ENCODE measurements around the gene ZPR1.

DNA sequence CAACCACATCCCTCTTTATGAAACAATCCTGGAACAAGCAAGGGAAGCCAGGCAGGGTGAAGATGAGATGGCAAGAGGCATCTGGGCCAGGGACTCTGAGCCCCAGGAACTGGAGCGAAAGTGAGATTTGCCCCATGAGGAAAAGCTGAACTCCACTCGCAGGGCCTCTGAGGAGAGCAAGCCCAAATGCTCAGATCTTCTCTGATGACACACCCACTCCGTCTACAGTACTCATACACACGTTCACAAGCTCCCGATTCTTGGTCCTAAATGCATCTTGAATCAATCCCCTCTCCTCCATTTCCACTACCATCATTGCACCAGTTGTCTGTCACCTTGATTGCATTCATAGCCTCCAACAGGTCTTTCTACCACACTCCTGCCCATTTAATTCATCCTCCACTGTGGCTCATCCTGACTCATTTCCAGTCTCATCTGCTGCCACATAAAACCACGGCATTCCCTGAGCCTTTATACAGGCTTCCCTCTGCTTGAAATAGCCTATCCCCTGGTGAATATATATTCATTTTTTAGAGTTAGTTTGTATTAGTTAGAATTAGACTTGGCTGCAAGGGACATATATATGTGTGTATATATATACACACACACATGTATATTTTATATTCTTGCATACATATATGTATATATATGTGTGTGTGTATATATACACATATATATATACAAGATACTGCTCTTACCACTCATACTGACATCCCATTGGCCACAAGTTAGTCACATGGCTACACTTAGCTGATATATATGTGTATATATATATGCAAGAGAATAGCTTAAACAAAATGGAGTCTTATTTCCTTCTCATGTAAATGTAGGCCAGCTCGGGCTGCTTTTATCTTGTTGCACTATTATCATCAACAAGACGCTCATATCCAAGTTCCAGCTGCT, 5.3 kb upstream of the ZPR1 start:
- TF ChIP-seq FOS (IDR thresholded peaks at IDR 0.05; ENCODE audit: low read depth, low read length) = no peak
- TF ChIP-seq CEBPB (IDR thresholded peaks at IDR 0.05; ENCODE audit: low read depth, low read length) = no peak
- no peak for TF ChIP-seq POLR2A (IDR thresholded peaks at IDR 0.05; ENCODE audit: low read depth, low read length)
- TF ChIP-seq, protein P1, sequence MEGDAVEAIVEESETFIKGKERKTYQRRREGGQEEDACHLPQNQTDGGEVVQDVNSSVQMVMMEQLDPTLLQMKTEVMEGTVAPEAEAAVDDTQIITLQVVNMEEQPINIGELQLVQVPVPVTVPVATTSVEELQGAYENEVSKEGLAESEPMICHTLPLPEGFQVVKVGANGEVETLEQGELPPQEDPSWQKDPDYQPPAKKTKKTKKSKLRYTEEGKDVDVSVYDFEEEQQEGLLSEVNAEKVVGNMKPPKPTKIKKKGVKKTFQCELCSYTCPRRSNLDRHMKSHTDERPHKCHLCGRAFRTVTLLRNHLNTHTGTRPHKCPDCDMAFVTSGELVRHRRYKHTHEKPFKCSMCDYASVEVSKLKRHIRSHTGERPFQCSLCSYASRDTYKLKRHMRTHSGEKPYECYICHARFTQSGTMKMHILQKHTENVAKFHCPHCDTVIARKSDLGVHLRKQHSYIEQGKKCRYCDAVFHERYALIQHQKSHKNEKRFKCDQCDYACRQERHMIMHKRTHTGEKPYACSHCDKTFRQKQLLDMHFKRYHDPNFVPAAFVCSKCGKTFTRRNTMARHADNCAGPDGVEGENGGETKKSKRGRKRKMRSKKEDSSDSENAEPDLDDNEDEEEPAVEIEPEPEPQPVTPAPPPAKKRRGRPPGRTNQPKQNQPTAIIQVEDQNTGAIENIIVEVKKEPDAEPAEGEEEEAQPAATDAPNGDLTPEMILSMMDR (conservative IDR thresholded peaks at IDR 0.05; ENCODE audit: low read depth, low read length) = no peak
- TF ChIP-seq BHLHE40 (IDR thresholded peaks at IDR 0.05; ENCODE audit: low read depth, low read length) = no peak
- TF ChIP-seq SMC3 (IDR thresholded peaks at IDR 0.05; ENCODE audit: low read depth, low read length) = no peak
- no peak for TF ChIP-seq RAD21 (IDR thresholded peaks at IDR 0.05; ENCODE audit: low read length)
- TF ChIP-seq MXI1 (IDR thresholded peaks at IDR 0.05; ENCODE audit: borderline replicate concordance, low read depth, low read length) = no peak
- TF ChIP-seq RFX5 (IDR thresholded peaks at IDR 0.05; ENCODE audit: low read depth, low read length) = no peak
- no peak for TF ChIP-seq MAFK (IDR thresholded peaks at IDR 0.05; ENCODE audit: low read depth, low read length)
- TF ChIP-seq, protein P2, sequence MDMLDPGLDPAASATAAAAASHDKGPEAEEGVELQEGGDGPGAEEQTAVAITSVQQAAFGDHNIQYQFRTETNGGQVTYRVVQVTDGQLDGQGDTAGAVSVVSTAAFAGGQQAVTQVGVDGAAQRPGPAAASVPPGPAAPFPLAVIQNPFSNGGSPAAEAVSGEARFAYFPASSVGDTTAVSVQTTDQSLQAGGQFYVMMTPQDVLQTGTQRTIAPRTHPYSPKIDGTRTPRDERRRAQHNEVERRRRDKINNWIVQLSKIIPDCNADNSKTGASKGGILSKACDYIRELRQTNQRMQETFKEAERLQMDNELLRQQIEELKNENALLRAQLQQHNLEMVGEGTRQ (IDR thresholded peaks at IDR 0.05; ENCODE audit: low read depth, low read length) = no peak
- TF ChIP-seq RCOR1 (IDR thresholded peaks at IDR 0.05; ENCODE audit: insufficient replicate concordance, low read length) = no peak
- no peak for TF ChIP-seq NFE2L2 (IDR thresholded peaks at IDR 0.05; ENCODE audit: low read depth, low read length)
